ENCODE results near the gene STAB1.

Gene STAB1

DNA sequence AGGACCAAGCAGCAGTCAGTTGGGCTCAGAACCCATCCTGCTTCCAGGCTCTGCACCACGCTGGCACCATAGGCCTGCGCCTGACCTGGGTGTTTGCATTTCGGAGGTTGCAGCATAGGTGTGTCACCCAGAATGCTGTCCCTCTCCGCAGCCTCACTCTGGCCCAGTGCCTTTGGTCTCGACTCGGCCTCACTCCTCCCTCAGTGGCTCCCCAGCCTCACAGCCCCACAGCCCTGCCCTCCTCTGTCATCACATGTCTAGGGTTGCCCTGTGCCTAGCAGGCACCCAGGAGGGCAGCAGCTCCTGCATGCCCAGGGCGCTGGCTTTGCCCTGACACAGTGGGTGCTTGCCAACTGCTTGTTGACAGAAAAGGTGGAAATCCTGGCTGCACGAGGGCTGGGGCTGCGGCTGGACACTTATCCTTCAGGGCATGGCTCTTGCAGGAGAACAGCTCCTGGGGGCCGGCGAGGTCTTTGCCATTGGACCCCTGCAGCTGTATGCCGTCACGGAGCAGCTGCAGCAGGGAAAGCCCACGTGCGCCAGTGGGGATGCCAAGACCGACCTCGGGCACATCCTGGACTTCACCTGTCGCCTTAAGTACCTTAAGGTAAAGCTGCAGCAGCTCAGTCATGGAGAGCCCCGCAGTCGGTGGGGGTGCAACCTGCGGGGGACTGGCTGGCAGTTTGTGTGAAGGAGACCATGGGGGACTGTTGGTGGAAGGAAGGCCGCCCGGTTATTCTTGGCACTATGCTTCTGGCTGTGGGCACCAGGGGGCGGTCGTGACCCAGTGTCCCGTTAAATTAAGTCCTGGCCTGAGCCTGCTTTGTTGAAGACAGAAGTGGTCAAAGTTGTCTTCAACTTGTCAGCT is 23.5 kb upstream of the STAB1 start:
- TF ChIP-seq POLR2A (IDR thresholded peaks at IDR 0.05; ENCODE audit: low read depth, low read length): no peak

DNA sequence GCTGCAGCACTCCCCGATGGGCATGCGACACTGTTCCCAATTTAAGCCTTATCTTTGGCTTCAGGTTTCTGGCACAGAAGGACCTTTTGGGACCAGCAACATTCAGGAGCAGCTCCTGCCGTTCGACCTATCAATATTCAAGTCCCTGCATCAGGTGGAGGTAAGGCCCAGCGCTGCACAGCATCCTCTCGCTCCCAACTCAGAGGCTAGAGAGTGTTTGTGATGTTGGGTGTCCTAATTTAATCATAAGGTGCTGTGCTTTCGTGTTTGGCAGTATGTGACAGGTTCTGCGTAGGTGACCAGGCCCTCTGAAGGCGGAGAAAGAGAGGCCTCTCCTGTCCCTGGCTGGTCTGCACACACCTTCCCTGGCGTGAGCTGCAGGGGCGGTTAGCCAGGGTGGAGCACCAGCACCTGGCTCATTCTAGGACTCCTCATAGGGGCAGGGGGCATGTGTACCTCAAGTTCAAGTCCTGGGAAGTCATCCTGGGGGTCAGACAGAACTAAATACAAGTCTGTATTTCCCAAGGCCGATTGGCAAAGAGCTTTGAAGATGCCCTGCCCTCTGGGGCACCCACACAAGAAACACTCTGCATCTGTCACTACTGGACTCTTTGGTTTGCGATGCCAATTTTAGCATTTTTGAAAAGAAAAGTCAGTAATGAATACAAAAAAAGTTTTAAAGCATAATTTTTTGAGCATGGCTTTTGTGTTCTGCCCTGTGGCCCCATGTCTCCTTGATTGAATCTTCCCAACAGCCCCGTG is 22.7 kb upstream of the STAB1 start:
- no peak for TF ChIP-seq POLR2A (IDR thresholded peaks at IDR 0.05; ENCODE audit: low read depth, low read length)
- DNase-seq (ENCODE audit: insufficient read length, low spot score): no peak
- FAIRE-seq: no peak

More for the DNA sequence above, 23.5 kb upstream of the STAB1 start:
- FAIRE-seq: no peak
- no peak for DNase-seq (ENCODE audit: insufficient read length, low spot score)

DNA sequence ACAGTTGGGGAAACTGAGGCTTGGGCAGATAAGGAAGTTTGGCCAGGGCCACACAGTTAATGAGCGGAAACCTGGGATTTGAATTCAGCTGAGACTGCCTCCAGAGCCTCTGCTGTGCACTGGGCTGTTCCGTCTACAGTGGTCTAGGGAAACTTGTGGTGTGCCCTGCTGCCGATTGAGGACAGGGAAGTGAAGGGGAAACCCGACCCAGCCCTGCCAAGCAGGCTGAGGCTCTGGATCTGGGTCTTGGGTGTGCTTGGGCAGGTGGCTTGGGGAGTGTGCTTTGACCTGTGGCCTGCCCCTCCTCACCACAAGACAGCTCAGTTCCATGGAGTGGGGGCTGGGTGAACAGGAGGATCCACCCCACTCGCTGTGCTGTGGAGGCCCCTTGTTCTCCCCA is 22.1 kb upstream of the STAB1 start:
- DNase-seq (ENCODE audit: insufficient read length, low spot score) (no peak), FAIRE-seq (no peak)
- TF ChIP-seq POLR2A (IDR thresholded peaks at IDR 0.05; ENCODE audit: low read depth, low read length): no peak

DNA sequence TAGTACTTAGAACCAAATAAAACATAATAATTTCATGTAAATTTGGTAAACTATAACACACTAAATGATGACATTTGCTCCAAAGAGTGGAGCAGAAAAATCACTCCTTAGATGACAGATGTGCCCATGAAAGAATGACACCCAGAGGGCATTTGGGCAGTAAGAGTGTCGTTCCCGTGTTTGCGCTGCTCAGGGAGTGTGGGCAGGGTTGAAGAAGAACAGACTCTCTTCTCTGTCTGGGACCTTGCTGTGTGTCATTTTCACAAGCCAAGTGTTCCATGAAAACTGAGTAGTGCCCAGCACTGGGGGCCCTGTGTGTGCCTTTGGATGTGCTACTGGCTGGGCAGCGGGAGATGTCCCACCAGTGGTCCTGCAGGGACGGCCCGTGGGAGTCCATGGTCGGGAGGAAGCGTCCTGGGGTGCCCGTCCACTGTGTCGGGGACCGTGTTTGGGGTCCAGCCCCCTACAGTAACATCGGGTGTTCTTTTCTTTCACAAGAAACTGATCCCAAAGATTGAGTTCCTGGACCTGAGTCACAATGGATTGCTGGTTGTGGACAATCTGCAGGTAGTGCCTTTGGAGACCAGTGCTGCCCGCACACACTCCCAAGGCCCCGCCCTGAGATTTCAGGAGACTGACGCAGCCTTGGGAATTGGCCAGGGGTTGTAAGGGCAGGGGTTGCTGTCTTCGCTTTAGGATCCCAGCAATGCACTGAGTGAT is 17.9 kb upstream of the STAB1 start:
- no peak for TF ChIP-seq POLR2A (IDR thresholded peaks at IDR 0.05; ENCODE audit: low read depth, low read length)
- DNase-seq (ENCODE audit: insufficient read length, low spot score): no peak
- FAIRE-seq: no peak

DNA sequence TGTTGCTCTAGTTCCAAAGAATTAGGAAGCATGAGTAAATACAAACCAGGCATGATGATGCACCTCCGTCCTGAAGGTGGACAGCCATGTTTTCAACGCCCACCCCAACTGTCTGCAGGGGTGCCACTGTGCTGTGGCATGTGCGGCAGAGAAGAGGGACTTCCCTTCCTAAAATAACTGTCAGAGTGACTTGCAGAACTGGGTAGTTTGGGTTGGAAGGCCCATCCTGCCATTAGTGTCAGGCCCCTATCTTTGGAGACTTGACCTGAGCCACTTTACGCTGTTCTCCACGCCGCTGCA is 17.4 kb upstream of the STAB1 start:
- TF ChIP-seq POLR2A (IDR thresholded peaks at IDR 0.05; ENCODE audit: low read depth, low read length): no peak
- FAIRE-seq (no peak), DNase-seq (ENCODE audit: insufficient read length, low spot score) (no peak)

DNA sequence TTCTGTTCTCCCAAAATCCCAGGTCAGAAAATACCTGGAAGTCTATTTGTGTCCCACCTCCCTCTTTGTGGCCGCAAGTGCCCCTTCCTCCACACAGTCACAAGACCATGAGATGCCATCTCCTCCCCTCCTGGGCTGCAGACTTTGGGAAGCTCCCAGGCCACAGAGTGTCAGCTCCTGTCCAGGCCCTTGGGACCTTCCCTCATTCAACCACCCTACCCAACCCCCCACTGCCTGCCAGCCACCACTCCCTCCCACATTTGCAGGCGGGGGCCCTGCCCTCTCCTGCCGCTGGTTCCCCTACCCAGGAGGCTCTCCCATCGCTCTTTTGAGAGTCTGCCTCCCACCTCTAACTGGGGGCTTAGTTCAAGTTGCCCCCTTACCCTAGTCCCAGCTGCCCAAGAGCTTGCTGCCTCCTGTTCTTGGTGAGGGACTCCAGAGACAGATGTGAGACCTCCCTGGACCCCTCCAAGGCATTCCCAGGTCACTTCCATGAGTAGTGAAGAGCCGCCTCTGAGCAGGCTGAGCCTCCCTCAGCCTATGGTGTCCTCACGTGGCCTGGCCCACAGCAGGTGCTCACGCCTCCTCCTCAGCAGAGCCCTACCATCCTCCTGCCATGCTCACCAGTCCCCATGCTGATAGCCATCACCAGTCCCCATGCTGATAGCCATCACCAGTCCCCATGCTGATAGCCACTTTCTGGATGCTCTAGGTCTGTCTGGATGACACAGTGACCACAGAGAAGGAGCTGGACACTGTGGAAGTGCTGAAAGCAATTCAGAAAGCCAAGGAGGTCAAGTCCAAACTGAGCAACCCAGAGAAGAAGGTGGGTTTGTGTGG is 15.9 kb upstream of the STAB1 start:
- no peak for DNase-seq (ENCODE audit: insufficient read length, low spot score)
- no peak for FAIRE-seq

DNA sequence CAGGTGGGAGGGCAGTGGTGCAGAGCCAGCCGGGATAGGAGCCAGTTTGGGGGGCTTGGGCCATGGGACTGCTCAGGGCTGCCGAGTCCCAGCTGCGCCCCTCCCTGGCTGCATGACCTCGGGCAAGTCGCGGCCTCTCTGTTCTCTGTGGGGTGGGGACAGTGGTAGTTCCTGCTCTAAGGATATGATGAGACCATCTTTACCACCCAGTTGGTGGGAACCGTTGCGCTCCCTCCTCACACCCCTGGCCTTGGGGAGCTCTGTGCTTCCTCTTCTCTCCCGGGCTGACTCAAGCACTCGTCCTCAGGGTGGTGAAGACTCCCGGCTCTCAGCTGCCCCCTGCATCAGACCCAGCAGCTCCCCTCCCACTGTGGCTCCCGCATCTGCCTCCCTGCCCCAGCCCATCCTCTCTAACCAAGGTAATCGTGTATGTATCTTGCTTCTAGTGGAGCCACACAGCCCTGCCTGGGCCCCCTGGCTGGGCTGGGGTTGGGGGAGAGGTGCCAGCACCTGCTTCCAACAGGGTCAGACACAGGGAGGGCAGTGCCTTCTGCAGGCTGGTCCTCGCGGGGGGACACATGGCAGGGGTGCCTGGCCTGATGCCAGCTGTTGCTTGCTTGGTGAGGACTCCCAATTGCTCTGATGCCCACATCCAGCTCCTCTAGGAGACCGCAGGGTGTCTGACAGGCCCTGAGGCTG is 15.1 kb upstream of the STAB1 start:
- no peak for TF ChIP-seq POLR2A (IDR thresholded peaks at IDR 0.05; ENCODE audit: low read depth, low read length)
- DNase-seq (ENCODE audit: insufficient read length, low spot score) (no peak), FAIRE-seq (no peak)

More for the DNA sequence above, 15.9 kb upstream of the STAB1 start:
- no peak for TF ChIP-seq POLR2A (IDR thresholded peaks at IDR 0.05; ENCODE audit: low read depth, low read length)

DNA sequence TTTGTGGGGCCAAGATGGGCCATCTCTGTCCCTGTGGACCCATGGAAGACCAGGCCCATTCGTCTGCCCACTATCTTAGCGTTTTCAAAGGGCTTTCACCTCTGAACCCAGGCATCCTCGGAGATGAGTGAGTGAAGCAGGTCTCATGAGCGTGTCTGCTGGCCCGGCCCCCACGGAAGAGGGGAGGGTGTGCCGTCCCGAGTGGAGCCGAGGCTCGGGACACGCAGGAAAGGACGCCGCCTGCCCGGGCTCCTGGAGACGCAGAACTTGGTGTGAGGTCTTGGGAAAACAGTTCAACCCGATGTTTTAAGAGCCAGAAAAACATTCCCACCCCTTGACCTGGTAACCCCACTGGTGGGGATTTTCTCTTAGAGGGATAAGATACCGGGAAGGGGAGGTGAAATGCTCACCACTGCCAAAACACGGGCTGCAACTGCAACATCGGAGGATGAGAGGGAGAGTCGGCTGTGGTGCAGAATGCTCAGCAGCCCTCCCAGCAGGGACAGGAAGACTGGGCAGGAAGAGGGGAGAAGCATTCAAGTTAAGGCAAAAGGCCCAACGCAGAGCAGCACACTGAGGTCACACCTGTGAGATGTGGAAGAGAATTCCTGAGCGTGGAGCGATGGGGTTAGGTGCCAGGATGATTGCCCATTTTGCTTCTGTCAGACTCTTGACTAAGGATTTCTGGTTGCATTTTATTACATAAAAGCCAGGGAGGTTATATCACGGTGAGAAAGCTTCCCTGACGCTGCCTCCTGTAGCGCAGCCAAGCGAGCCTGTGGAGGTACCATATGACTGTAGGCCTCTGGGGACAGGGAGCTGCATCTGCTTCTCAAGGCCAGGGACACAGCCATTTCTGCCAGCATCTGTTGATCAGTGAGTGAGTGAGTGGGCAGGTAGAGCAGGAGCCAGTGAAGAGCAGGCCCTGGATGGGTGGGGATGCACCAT is 14.1 kb upstream of the STAB1 start:
- no peak for TF ChIP-seq POLR2A (IDR thresholded peaks at IDR 0.05; ENCODE audit: low read depth, low read length)
- no peak for FAIRE-seq
- no peak for DNase-seq (ENCODE audit: insufficient read length, low spot score)

DNA sequence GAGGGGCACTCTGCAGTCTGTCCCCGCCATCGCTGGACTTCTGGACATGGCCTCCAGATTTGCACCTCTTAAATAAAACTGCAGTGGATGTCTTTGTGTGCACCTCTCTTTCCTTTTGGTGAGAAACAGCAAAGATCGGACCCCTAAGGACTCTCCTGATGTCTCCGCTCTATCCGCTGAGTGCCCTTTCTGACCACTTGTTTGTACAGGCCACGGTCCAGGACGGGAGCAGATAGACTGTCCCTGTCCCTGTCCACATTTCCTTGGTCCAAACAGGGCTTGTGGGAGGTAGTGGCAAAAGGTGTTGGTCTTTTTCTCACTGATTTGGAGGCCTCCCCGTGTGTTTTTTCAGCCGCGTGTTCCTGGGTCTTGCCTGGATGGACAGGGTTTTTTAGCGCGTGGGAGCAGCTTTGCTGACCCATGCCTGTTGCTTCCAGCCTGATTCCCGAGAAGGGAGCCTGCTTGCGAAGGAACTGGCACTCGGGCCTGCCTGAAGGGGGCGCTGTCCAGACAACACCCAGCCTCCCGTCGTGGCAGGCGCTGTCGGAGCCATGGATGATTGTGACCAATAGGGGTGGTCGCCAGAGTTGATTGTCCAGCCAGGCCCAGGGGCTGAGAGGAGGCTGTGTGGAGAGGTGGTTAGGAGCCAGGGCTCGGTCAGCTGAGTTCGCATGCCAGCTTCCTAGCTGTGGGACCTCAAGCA is 13.2 kb upstream of the STAB1 start:
- DNase-seq (ENCODE audit: insufficient read length, low spot score) (no peak), FAIRE-seq (no peak)
- TF ChIP-seq POLR2A (IDR thresholded peaks at IDR 0.05; ENCODE audit: low read depth, low read length): no peak

DNA sequence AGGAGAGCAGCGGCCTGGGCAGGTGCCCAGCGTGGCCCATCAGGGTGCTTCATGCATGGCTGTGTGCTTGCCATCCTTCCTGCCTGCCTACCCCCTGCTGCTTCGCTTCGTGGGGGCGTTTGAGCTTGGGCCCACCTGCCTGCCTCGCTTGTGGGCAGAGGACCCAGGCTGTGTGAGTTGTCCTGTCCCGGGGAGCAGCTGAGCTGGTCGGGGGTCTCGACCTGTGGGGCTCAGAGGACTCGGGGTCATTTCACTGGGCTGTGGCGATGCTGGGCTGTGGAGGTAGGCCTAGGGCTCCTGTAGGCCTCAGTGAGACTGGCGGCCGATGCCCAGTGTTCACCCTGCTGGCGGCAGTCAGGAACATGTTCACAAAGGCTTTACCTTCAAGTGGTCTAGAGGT is 12.1 kb upstream of the STAB1 start:
- FAIRE-seq (no peak), DNase-seq (ENCODE audit: insufficient read length, low spot score) (no peak)
- no peak for TF ChIP-seq POLR2A (IDR thresholded peaks at IDR 0.05; ENCODE audit: low read depth, low read length)

DNA sequence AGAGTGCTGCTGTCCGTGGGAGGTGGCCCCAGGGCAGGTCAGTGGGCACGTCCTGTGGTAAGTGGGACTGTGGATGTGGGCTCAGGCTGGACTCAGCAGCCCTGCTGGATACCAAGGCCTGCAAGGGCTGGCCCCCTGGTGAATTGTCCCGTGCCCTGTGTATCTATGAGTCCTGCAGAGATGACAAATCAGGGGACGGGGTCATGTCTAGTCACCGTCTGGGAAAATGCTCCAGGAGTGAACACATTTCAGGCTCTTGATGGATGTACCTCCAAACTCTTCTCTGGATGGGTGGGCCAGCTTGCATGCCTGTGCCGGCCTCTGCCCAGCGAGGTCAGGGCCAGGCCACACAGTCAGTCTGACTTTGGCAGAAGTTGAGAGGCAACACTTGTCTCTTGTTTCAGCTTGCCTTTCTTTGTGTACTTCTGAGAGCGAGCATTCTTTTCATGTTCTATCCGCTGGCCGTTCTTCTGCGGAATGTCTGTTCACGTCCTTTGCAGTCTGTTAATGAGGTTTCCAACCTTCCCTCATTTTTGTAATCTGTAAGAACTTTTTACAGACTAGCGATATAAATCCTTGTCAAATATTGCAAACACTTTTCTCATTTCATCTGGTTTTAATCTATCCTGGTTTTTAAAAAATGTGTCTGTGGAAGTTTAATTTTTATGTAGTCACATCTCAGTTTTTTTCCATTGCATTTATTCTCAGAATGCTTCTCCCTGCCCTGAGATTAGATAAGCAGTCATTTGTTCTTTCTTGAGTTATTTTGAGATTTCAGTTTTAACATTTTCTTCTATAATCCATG is 11.4 kb upstream of the STAB1 start:
- TF ChIP-seq POLR2A (IDR thresholded peaks at IDR 0.05; ENCODE audit: low read depth, low read length): no peak
- FAIRE-seq: no peak
- DNase-seq (ENCODE audit: insufficient read length, low spot score): no peak
